AG10803 (cell line): ENCODE results near the gene LRIF1.

ENCODE experiments used
- DNase-seq: peaks from one replicate; pipeline ENCODE4 v3.0.0; 2010; ENCODE audit warnings: low read depth
- H3K4me3 ChIP-seq: 2 replicates; pipeline ENCODE4 v1.5.1; 2011; ENCODE audit warnings: mild to moderate bottlenecking, low read length, control low read depth
- CTCF ChIP-seq: conservative IDR thresholded peaks from 2 replicates; pipeline ENCODE4 v1.5.1; 2011; ENCODE audit warnings: mild to moderate bottlenecking, low read length, control low read depth, inconsistent platforms

The LRIF1 gene

GRCh38 chr1:110961902-110962301, 1.8 kb downstream of the LRIF1 start:
- no peak overlapping the region for H3K4me3 ChIP-seq
- DNase-seq, result no peak
- TF ChIP-seq CTCF, result no peak

- no peak for TF ChIP-seq CTCF
- DNase-seq, result no peak
- no peak overlapping the region for H3K4me3 ChIP-seq
Observed at GRCh38 chr1:110960777-110961420, 2.8 kb downstream of the LRIF1 start.

GRCh38 chr1:110957798-110958197, 5.9 kb downstream of the LRIF1 start:
- H3K4me3 ChIP-seq, result no peak overlapping the region
- TF ChIP-seq CTCF, result no peak
- DNase-seq, result no peak

- no peak overlapping the region for H3K4me3 ChIP-seq
- no peak for TF ChIP-seq CTCF
- no peak for DNase-seq
Observed at GRCh38 chr1:110956586-110956985, 7.1 kb downstream of the LRIF1 start.

- no peak for TF ChIP-seq CTCF
- no peak for DNase-seq
- H3K4me3 ChIP-seq, result no peak overlapping the region
Observed at GRCh38 chr1:110953031-110953430, 10.7 kb downstream of the LRIF1 start.

- no peak for TF ChIP-seq CTCF
- no peak overlapping the region for H3K4me3 ChIP-seq
Observed at GRCh38 chr1:110952031-110952430, 11.7 kb downstream of the LRIF1 start.

GRCh38 chr1:110951161-110951560, 12.6 kb downstream of the LRIF1 start:
- no peak for DNase-seq

More at GRCh38 chr1:110952031-110952430, 11.7 kb downstream of the LRIF1 start:
- DNase-seq, result peak; percentile 44

More at GRCh38 chr1:110951161-110951560, 12.6 kb downstream of the LRIF1 start:
- no peak overlapping the region for H3K4me3 ChIP-seq
- TF ChIP-seq CTCF, result no peak
